Spleen (tissue), 11 donors: ENCODE measurements around the gene CCNB1IP1. TPM values are rescaled to one million over a fixed set of nuclear protein-coding genes. Genes with fewer than 3 reads are reported as not detected.

Experiments used
- DNase-seq: peaks from one replicate; pipeline ENCODE4 v3.0.0-alpha.2; 2020
- H3K27ac ChIP-seq, 8 donors: fragments of 200-600 bp; sonication (generic) in 7 of 8; 1 replicate in 4 of 8; 2 replicates in 4 of 8; pipeline versions ENCODE4 v1.5.0 to v1.8.0; 2016 to 2021; ENCODE audit warnings: inconsistent platforms in 4 of 8, mild to moderate bottlenecking in 4 of 8, moderate library complexity in 1 of 8
- H3K27me3 ChIP-seq, 7 donors: fragments of 200-600 bp; sonication (generic) in 6 of 7; replicated peaks in 1 of 7; 1 replicate in 4 of 7; 2 replicates in 3 of 7; pipeline versions ENCODE4 v1.5.0 to v1.8.0; 2016 to 2021; ENCODE audit warnings: inconsistent platforms in 3 of 7, mild to moderate bottlenecking in 1 of 7
- H3K36me3 ChIP-seq, 6 donors: fragments of 200-600 bp; sonication (generic) in 5 of 6; 1 replicate in 4 of 6; 2 replicates in 2 of 6; pipeline versions ENCODE4 v1.5.0 to v1.8.0; 2016 to 2021; ENCODE audit warnings: inconsistent platforms in 2 of 6
- H3K4me1 ChIP-seq, 6 donors: fragments of 200-600 bp; sonication (generic) in 5 of 6; 1 replicate in 3 of 6; 2 replicates in 3 of 6; pipeline versions ENCODE4 v1.5.0 to v1.8.0; 2016 to 2021; ENCODE audit warnings: inconsistent platforms in 3 of 6
- H3K4me3 ChIP-seq, 8 donors: fragments of 200-600 bp; sonication (generic) in 7 of 8; 1 replicate in 4 of 8; 2 replicates in 4 of 8; pipeline versions ENCODE4 v1.5.0 to v1.8.0; 2016 to 2021; ENCODE audit warnings: inconsistent platforms in 4 of 8, mild to moderate bottlenecking in 4 of 8, moderate library complexity in 2 of 8
- H3K9me3 ChIP-seq, 8 donors: fragments of 200-600 bp; sonication (generic) in 7 of 8; 1 replicate in 4 of 8; 2 replicates in 4 of 8; pipeline versions ENCODE4 v1.5.0 to v1.8.0; 2016 to 2021; ENCODE audit warnings: inconsistent platforms in 4 of 8
- POLR2A ChIP-seq, 3 donors: fragments of 450-650 bp; IDR thresholded peaks; one replicate each; pipeline ENCODE4 v1.5.1; 2017; ENCODE audit warnings: antibody characterized with exemption in 3 of 3, mild to moderate bottlenecking in 1 of 3
- POLR2AphosphoS5 ChIP-seq, 3 donors: sonication (generic); formaldehyde crosslinking; IDR thresholded peaks; one replicate each; pipeline ENCODE4 v1.5.1; 2017; ENCODE audit warnings: antibody characterized with exemption in 3 of 3
- WGBS, 5 donors: extraction: QIAGEN DNeasy Blood & Tissue Kit in 3 of 5; methylation state at CpG; one replicate each; pipeline versions ENCODE4 v1.1.5 to v1.1.7; 2013 to 2018; 5-methylcytosine and 5-hydroxymethylcytosine counted together
- intact Hi-C: fragments of 100-400 bp; cut with DNase I; formaldehyde crosslinking; loops from one replicate; pipeline ENCODE4 v1.15.0; 2023; ENCODE audit warnings: low total_unique reads
- polyA plus RNA-seq, 3 donors: library from polyadenylated mRNA; stranded (reverse); fragments of 200-250 nt; gene quantifications; one replicate each; pipeline ENCODE4 v1.2.1, GENCODE V29; 2013
- total RNA-seq, 7 donors: library from RNA; depleted of rRNA in 3 of 7; stranded (reverse); fragments of >200 nt in 3 of 7; fragmentation: NEBNext Ultra II Directional in 4 of 7; extraction: Animal tissue kit (Norgen Biotek cat#: 25700) in 4 of 7; gene quantifications; one replicate each; pipeline versions ENCODE4 v1.1.0 to v1.2.1, GENCODE V29; 2016 to 2021
- TF ChIP-seq, protein P1 (sequence below), 11 experiments: fragments of 200-600 bp in 7 of 11; fragments of 450-650 bp in 4 of 11; sonication (generic) in 4 of 11; IDR thresholded peaks in 8 of 11; conservative IDR thresholded peaks in 3 of 11; 1 replicate in 7 of 11; 2 replicates in 4 of 11; pipeline versions ENCODE4 v1.4.0 to v1.8.0; 2016 to 2021; ENCODE audit warnings: antibody characterized with exemption in 11 of 11, inconsistent platforms in 4 of 11, mild to moderate bottlenecking in 1 of 11
- donor health status: healthy with polysubstance abuse.
- donor health status: DM: no; HTN: no; CAD: no; lungs with moderate emphysema.
- donor health status: DM: no; HTN: no; CAD: no.
- donor health status: Bipolar disorder and iron deficiency.
- donor health status: healthy.
- donor health status: DM: no; HTN: no; CAD: no.
- donor health status: DM: yes; HTN: yes; CAD: no.

Gene CCNB1IP1
- total and polyA plus RNA-seq, 10 donors, result 21.1 to 49.1 (median 30.8) TPM

DNA sequence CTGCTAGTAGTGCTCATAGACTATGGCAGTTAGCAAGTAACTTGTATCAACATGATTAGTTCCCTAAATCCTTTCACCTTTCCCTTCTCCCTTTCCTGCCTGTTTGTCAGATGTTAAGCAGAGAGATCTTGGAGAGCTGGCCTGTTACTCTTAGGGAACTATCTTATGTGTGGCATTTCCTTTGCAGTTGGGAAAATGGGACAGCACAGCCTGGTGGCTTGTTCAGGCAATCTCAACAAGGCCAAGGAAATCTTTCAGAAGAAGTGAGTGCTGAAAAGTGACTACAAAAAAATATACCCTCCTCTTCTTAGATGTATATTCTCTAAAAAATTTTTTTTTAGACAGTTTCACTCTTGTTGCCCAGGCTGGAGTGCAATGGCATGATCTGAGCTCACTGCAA is 17.8 kb upstream of the CCNB1IP1 start:
- H3K9me3 ChIP-seq, result no peaks in the 10 kb centered on the region
- H3K4me1 ChIP-seq, result peaks cover 0 to 4% (median 0%) of the 10 kb centered on the region in 6 donors
- TF ChIP-seq POLR2AphosphoS5 (IDR thresholded peaks at IDR 0.05) (no peak), POLR2A (IDR thresholded peaks at IDR 0.05) (no peak)
- TF ChIP-seq, protein P1, sequence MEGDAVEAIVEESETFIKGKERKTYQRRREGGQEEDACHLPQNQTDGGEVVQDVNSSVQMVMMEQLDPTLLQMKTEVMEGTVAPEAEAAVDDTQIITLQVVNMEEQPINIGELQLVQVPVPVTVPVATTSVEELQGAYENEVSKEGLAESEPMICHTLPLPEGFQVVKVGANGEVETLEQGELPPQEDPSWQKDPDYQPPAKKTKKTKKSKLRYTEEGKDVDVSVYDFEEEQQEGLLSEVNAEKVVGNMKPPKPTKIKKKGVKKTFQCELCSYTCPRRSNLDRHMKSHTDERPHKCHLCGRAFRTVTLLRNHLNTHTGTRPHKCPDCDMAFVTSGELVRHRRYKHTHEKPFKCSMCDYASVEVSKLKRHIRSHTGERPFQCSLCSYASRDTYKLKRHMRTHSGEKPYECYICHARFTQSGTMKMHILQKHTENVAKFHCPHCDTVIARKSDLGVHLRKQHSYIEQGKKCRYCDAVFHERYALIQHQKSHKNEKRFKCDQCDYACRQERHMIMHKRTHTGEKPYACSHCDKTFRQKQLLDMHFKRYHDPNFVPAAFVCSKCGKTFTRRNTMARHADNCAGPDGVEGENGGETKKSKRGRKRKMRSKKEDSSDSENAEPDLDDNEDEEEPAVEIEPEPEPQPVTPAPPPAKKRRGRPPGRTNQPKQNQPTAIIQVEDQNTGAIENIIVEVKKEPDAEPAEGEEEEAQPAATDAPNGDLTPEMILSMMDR (IDR thresholded peaks at IDR 0.05 in 8 of 11, conservative IDR thresholded peaks at IDR 0.05 in 3 of 11), result no peak
- no peak overlapping the region for H3K4me3 ChIP-seq
- H3K36me3 ChIP-seq, result peaks cover 2 to 99% (median 72%) of the 10 kb centered on the region in 6 donors
- no peak for DNase-seq
- H3K27me3 ChIP-seq, result no peaks in the 10 kb centered on the region
- H3K27ac ChIP-seq, result no peak overlapping the region
- intact Hi-C loops, result no loop called here

DNA sequence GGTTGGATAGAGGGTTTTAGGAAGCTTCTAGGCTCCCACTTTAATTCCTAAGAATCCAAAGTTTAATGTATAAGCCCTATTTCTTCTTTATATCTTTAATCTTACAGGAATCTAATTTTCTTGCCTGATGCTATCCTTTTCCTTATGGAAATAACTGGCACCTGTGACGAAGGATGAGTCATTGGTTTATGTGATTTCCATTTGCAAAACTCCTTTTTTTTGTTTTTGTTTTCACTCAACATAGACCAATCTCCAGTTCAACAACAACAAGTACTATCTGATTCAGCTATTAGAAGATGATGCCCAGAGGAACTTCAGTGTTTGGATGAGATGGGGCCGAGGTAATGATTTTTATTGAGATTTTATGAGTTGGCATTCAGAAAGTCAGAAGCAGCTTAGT is 17.2 kb upstream of the CCNB1IP1 start:
- TF ChIP-seq, protein P1 (IDR thresholded peaks at IDR 0.05 in 8 of 11, conservative IDR thresholded peaks at IDR 0.05 in 3 of 11), result no peak
- TF ChIP-seq POLR2A (IDR thresholded peaks at IDR 0.05), result no peak
- no peak for TF ChIP-seq POLR2AphosphoS5 (IDR thresholded peaks at IDR 0.05)
- peaks cover 0 to 4% (median 0%) of the 10 kb centered on the region in 6 donors for H3K4me1 ChIP-seq
- H3K27ac ChIP-seq, result no peak overlapping the region
- 94 to 97% (median 96%) methylated on average over 2 of the region's 2 CpGs for WGBS, 5 donors
- no peak for DNase-seq
- H3K9me3 ChIP-seq, result no peaks in the 10 kb centered on the region
- H3K4me3 ChIP-seq, result no peak overlapping the region
- peaks cover 2 to 99% (median 71%) of the 10 kb centered on the region in 6 donors for H3K36me3 ChIP-seq
- intact Hi-C loops, result no loop called here
- no peaks in the 10 kb centered on the region for H3K27me3 ChIP-seq

DNA sequence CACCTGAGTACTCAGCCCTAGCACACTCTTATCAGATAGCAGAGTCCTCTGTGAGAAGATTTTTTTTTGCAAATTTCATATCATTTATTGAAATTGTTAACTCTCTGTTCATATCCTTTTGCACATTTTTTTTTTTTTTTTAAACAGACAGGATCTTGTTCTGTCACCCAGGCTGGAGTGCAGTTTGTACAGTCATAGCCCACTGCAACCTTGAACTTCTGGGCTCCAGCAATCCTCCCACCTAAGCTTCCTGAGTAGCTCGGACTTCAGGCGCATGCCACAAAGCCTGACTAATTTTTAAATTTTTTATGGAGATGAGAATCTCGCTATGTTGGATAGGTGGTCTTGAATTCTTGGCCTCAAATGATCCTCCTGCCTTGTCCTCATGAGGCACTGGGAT is 14.7 kb upstream of the CCNB1IP1 start:
- 78 to 87% (median 86%) methylated on average over 3 of the region's 3 CpGs for WGBS, 5 donors
- Histone ChIP-seq H3K4me1 (peaks cover 0 to 18% (median 16%) of the 10 kb centered on the region in 6 donors), H3K27me3 (no peaks in the 10 kb centered on the region), H3K36me3 (peaks cover 0 to 79% (median 47%) of the 10 kb centered on the region in 6 donors), H3K9me3 (no peaks in the 10 kb centered on the region), H3K4me3 (no peak overlapping the region), H3K27ac (no peak overlapping the region)
- intact Hi-C loops, result loop anchor here (10.0 kb wide), 1 partner anchor 57 kb away; no protein-coding TSS in a partner anchor
- DNase-seq, result no peak
- TF ChIP-seq, protein P1 (IDR thresholded peaks at IDR 0.05 in 8 of 11, conservative IDR thresholded peaks at IDR 0.05 in 3 of 11), result no peak
- TF ChIP-seq POLR2A (IDR thresholded peaks at IDR 0.05), result no peak
- TF ChIP-seq POLR2AphosphoS5 (IDR thresholded peaks at IDR 0.05), result no peak

DNA sequence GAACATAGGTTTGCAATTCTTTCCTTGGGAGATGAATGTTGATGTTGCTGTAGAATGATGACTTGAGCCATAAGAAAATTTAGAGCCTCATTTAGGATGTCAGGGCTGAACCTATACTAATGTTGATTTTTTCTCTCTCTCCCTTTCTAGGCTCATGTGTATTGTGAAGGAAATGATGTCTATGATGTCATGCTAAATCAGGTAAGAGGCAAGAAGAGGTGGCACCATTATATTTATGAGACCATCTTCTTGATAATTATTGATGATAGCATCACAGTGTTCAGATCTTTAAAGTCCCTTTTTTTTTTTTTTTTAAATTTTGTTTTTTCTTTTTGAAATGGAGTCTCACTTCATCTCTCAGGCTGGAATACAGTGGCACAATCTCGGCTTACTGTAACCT is 13.6 kb upstream of the CCNB1IP1 start:
- H3K27ac ChIP-seq, result no peak overlapping the region
- no peak for TF ChIP-seq POLR2A (IDR thresholded peaks at IDR 0.05)
- TF ChIP-seq POLR2AphosphoS5 (IDR thresholded peaks at IDR 0.05), result no peak
- TF ChIP-seq, protein P1 (IDR thresholded peaks at IDR 0.05 in 8 of 11, conservative IDR thresholded peaks at IDR 0.05 in 3 of 11), result no peak
- H3K4me1 ChIP-seq, result peaks cover 0 to 27% (median 20%) of the 10 kb centered on the region in 6 donors
- no peak for DNase-seq
- no peaks in the 10 kb centered on the region for H3K27me3 ChIP-seq
- no peaks in the 10 kb centered on the region for H3K9me3 ChIP-seq
- 93 to 100% (median 100%) methylated on average over 1 of the region's 1 CpG for WGBS, 5 donors
- peaks cover 0 to 68% (median 37%) of the 10 kb centered on the region in 6 donors for H3K36me3 ChIP-seq
- no peak overlapping the region for H3K4me3 ChIP-seq
- intact Hi-C loops, result loop anchor here (10.0 kb wide), 1 partner anchor 58 kb away; no protein-coding TSS in a partner anchor
